GM12875 (cell line): ENCODE results near the gene ZNF223.

ENCODE experiments used
- H3K4me3 ChIP-seq: one replicate; pipeline ENCODE4 v1.5.1; 2011; ENCODE audit warnings: low read depth, low read length, control low read depth
- TF ChIP-seq, protein P1 (sequence below): IDR thresholded peaks from 2 replicates; pipeline ENCODE4 v1.5.1; 2011; ENCODE audit warnings: low read depth, mild to moderate bottlenecking, control low read depth, inconsistent platforms, low read length, moderate library complexity, borderline replicate concordance; ENCODE audit not compliant: insufficient read depth

ZNF223 gene

DNA sequence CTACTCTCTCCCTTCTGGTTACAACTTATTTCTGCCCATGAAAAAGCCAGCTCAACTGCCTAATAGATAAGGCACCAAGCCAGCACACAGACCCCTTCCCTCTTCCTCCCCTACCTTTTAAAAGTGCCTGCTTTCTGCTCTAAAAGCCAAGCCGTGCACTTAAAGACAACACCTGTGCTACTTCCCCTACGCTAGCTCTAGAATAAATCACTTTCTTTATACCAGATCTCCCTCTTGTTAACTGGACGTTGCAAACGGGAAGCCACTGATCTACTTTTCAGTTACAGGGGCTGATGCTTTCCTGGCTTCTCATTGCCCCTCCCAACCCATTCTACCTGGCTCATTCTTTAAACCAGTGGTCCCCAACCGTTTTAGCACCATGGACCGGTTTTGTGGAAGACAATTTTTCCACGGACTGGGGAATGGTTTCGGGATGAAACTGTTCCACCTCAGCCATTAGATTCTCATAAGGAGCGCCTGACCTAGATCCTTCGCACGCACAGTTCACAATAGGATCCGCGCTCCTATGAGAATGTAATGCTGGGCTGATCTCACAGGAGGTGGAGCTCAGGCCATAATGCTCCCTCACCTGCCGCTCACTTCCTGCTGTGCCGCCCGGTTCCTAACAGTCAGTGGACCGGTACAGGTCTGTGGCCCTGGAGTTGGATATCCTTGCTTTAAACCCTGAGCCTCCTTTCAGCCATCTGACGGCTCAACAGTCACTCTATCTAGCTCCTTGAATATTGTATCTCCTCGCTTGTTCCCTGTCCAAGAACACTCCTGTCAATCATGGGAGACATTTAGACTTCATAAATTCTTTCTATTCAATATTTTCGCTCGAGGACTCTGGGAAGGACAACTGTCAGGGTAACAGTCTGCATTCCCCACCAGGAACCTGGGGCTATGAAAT, 841 bp upstream of the ZNF223 start:
- TF ChIP-seq, protein P1, sequence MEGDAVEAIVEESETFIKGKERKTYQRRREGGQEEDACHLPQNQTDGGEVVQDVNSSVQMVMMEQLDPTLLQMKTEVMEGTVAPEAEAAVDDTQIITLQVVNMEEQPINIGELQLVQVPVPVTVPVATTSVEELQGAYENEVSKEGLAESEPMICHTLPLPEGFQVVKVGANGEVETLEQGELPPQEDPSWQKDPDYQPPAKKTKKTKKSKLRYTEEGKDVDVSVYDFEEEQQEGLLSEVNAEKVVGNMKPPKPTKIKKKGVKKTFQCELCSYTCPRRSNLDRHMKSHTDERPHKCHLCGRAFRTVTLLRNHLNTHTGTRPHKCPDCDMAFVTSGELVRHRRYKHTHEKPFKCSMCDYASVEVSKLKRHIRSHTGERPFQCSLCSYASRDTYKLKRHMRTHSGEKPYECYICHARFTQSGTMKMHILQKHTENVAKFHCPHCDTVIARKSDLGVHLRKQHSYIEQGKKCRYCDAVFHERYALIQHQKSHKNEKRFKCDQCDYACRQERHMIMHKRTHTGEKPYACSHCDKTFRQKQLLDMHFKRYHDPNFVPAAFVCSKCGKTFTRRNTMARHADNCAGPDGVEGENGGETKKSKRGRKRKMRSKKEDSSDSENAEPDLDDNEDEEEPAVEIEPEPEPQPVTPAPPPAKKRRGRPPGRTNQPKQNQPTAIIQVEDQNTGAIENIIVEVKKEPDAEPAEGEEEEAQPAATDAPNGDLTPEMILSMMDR, result no peak
- H3K4me3 ChIP-seq, result peak overlapping the region; percentile 51

DNA sequence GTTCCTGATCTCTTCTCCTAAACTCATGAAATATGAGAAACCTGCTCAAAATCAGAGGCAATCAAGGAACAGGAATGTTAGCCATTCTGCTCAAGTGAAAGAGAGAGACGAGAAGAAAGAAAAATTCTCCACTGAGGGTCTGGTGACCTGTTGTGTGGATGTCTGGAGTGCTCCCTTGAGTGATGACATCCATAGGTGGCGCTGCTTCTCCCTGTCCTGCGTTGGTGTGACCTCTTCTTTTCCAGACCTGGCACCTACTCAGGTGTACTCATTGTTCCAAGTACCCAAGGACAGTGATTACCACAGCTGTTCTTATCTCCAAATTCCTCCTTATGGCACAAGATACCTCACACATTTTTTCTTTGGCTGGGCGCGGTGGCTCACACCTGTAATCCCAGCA, 4.0 kb downstream of the ZNF223 start:
- no peak overlapping the region for H3K4me3 ChIP-seq

DNA sequence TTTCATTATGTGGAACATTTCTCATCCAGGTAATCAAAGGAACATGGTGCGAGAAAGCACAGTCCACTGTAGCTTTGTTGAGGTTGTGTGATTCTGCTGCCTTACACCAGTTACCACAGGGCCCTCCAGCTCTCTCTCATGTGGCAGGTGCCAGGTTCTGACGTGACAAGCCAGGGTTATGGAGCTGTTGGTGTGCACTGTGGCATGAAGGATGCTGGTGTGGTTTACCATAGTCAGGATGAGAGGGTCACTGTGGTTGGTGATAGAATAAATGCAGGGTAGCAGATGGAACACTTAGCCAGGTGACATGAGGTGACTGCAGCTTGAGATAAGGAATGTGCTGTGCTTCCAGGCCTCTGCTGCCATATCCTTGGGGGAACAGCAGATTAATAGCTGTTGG, 7.4 kb downstream of the ZNF223 start:
- TF ChIP-seq, protein P1, result no peak
- H3K4me3 ChIP-seq, result no peak overlapping the region

More for the DNA sequence above, 4.0 kb downstream of the ZNF223 start:
- TF ChIP-seq, protein P1, result no peak

DNA sequence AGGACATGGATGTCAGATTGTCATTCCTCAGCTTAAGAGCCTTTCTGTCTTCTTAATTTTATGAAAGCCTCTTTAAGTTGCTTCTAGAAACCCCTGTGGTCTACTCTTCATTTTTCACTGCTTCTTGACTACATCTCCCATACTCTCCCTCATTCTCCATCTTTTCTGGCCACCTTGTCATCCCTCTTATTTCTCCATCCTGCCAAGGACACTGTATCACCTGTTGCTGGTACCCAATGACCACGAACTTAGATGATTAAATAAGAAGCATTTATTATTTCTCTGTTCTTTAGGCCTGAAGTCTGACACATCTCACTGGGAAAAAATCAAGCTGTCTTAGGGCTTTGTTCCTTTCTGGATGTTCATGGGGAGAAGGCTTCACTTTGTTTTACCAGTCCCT, 9.2 kb downstream of the ZNF223 start:
- TF ChIP-seq, protein P1, result no peak

DNA sequence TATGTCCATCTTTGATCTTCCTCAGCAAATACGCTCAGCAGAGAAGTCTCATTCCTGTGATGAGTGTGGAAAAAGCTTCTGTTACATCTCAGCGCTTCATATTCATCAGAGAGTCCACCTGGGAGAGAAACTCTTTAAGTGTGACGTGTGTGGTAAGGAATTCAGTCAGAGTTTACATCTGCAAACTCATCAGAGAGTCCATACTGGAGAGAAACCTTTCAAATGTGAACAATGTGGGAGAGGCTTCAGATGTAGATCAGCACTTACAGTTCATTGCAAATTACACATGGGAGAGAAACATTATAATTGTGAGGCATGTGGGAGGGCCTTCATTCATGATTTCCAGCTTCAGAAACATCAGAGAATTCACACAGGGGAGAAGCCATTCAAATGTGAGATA, 14.5 kb downstream of the ZNF223 start:
- H3K4me3 ChIP-seq, result no peak overlapping the region
- TF ChIP-seq, protein P1, result no peak

More for the DNA sequence above, 9.2 kb downstream of the ZNF223 start:
- no peak overlapping the region for H3K4me3 ChIP-seq

DNA sequence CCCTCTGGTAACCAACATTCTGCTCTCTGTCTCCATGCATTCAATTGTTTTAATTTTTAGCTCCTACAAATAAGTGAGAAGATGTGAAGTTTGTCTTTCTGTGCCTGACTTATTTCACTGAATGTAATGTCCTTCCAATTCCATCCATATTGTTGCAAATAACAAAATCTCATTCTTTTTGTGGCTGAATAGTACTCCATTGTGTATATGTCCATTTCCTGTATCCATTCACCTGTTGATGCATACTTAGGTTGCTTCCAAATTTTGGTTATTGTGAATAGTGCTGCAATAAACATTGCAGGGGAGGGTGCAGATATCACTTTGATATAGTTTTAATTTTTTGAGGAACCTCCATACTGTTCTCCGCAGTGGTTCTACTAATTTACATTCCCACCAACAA, 17.6 kb downstream of the ZNF223 start:
- TF ChIP-seq, protein P1, result no peak
- no peak overlapping the region for H3K4me3 ChIP-seq

DNA sequence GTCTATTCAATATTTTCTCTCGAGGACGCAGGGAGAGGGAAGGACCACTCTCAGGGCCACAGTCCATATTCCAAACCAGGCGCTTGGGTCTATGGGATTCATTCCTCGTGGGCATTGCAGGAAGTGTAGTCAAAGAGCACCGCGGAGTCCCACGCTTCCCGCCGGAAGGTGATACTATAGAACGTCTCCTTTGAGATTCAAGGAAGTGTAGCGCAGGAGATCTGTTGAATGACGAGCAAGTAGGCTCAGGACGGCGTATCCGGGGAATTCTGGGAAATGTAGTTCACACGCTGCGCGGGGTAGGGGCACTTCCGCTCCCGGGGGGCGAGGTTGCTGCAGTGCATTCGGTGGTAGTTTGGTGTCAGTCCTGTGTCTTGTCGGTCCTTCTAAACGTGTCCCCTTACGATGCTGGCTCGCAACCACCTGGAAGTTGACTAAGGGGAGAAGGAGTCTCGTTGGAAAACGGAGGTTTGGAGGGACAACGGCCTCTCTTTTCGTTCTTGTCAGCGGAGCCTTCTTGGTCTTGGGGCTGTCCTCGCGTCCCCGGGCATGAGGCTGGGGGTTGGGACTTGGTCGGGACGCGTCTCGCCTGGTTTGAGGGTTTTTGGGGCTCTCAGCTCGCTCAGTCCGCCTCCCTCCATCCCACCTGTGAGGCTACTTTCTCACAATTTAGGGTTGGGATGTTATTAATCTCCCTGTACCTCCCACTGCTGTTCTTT, 20.1 kb downstream of the ZNF223 start, which contains the start of gene ZNF284:
TSS of gene ZNF284 (plus strand) at position 336 of the 719 bp plus-strand sequence. CDS start 4,231 bp downstream, outside the sequence.
- peak within 1 kb of the TSS; percentile 83 for H3K4me3 ChIP-seq
- TF ChIP-seq, protein P1, result no peak
